Keratinocyte (primary cell): ENCODE results near the gene ALK. TPM values are rescaled to one million over a fixed set of nuclear protein-coding genes. Genes with fewer than 3 reads are reported as not detected.

Experiments used
- DNase-seq: peaks from one replicate; pipeline ENCODE4 v3.0.0-alpha.2; 2011; ENCODE audit warnings: low read depth, missing footprints, low spot score
- FAIRE-seq: peaks from 2 replicates; lab custom pipeline; 2011; peaks lifted over from hg19 to GRCh38; lab: Jason Lieb, UNC
- H2AFZ ChIP-seq: 2 replicates; pipeline ENCODE4 v1.6.0; 2012; ENCODE audit warnings: low read length, control low read depth, inconsistent platforms; ENCODE audit not compliant: control insufficient read depth
- H3K27ac ChIP-seq: 2 replicates; pipeline ENCODE4 v1.5.1; 2011; ENCODE audit warnings: low read length; ENCODE audit not compliant: control insufficient read depth, insufficient read depth
- H3K27me3 ChIP-seq: 3 replicates; pipeline ENCODE4 v1.6.0; 2011; ENCODE audit warnings: low read length; ENCODE audit not compliant: control insufficient read depth, insufficient read depth; ENCODE audit errors: extremely low read depth
- H3K36me3 ChIP-seq, 2 experiments: 2 replicates in 1 of 2; 3 replicates in 1 of 2; pipeline ENCODE4 v1.5.1; 2011; ENCODE audit warnings: low read length in 2 of 2, mild to moderate bottlenecking in 1 of 2; ENCODE audit not compliant: control insufficient read depth in 2 of 2, insufficient read depth in 2 of 2; ENCODE audit errors: extremely low read depth in 1 of 2
- H3K4me1 ChIP-seq: 3 replicates; pipeline ENCODE4 v1.5.1; 2011; ENCODE audit warnings: low read length; ENCODE audit not compliant: control insufficient read depth, insufficient read depth; ENCODE audit errors: extremely low read depth
- H3K4me2 ChIP-seq: 3 replicates; pipeline ENCODE4 v1.6.0; 2011; ENCODE audit warnings: low read depth, low read length; ENCODE audit not compliant: control insufficient read depth, insufficient read depth; ENCODE audit errors: extremely low read depth
- H3K4me3 ChIP-seq, 3 experiments: fragments of 200-600 bp in 1 of 3; sonication (generic) in 1 of 3; 2 replicates in 2 of 3; 3 replicates in 1 of 3; pipeline ENCODE4 v1.5.1; 2011 to 2016; ENCODE audit warnings: low read length in 3 of 3, mild to moderate bottlenecking in 3 of 3, control low read depth in 2 of 3, inconsistent platforms in 1 of 3, low read depth in 1 of 3, mixed read lengths in 1 of 3, mixed run types in 1 of 3, moderate library complexity in 1 of 3; ENCODE audit not compliant: control insufficient read depth in 2 of 3, insufficient read depth in 2 of 3; ENCODE audit errors: extremely low read depth in 1 of 3
- H3K79me2 ChIP-seq: 2 replicates; pipeline ENCODE4 v1.6.0; 2012; ENCODE audit warnings: low read length; ENCODE audit not compliant: control insufficient read depth, insufficient read depth
- H3K9ac ChIP-seq: 3 replicates; pipeline ENCODE4 v1.6.0; 2011; ENCODE audit warnings: low read length; ENCODE audit not compliant: control insufficient read depth, insufficient read depth; ENCODE audit errors: extremely low read depth
- H3K9me1 ChIP-seq: 3 replicates; pipeline ENCODE4 v1.6.0; 2011; ENCODE audit warnings: low read length; ENCODE audit not compliant: control insufficient read depth, insufficient read depth; ENCODE audit errors: extremely low read depth
- H3K9me3 ChIP-seq: 2 replicates; pipeline ENCODE4 v1.5.1; 2012; ENCODE audit warnings: low read depth, low read length; ENCODE audit not compliant: control insufficient read depth
- H4K20me1 ChIP-seq: 3 replicates; pipeline ENCODE4 v1.6.0; 2011; ENCODE audit warnings: low read length; ENCODE audit not compliant: control insufficient read depth, insufficient read depth; ENCODE audit errors: extremely low read depth
- CTCF ChIP-seq, 3 experiments: IDR thresholded peaks in 1 of 3; conservative IDR thresholded peaks in 1 of 3; optimal IDR thresholded peaks in 1 of 3; 2 replicates in 2 of 3; 3 replicates in 1 of 3; pipeline versions ENCODE3 to v1.5.1; 2011; ENCODE audit warnings: low read length in 3 of 3, mild to moderate bottlenecking in 3 of 3, moderate library complexity in 2 of 3, control low read depth in 1 of 3, inconsistent platforms in 1 of 3; ENCODE audit not compliant: insufficient read depth in 2 of 3; ENCODE audit errors: extremely low read depth in 1 of 3
- EZH2 ChIP-seq: IDR thresholded peaks from one replicate; pipeline ENCODE4 v1.6.1; 2012; ENCODE audit warnings: inconsistent platforms, mild to moderate bottlenecking, low read length, moderate library complexity
- dilution Hi-C: fragments of 300-500 bp; cut with MboI; formaldehyde crosslinking; loops from one replicate; pipeline ENCODE4 v1.7.0; 2020; ENCODE audit warnings: low sequenced_read_pairs; ENCODE audit not compliant: extremely low pct_ligation_motif_present
- polyA plus RNA-seq, 5 experiments: library from polyadenylated mRNA; depleted of rRNA in 3 of 5; stranded (reverse) in 3 of 5; stranded (forward) in 1 of 5; unstranded in 1 of 5; fragments of >200 nt; gene quantifications; 1 replicate in 1 of 5; 2 replicates in 3 of 5; 3 replicates in 1 of 5; pipeline versions ENCODE4 v1.2.1 to v1.2.3, GENCODE V29; 2011 to 2012; ENCODE audit warnings: missing spikeins in 2 of 5, low read depth in 1 of 5, low replicate concordance in 1 of 5

The ALK gene
- polyA plus RNA-seq, 1 donor (not counting 4 experiments of a cell fraction or from before 2014, with no cell fraction given), result not detected

GRCh38 chr2:29744976-29745375 is 176.4 kb downstream of the ALK start:
- FAIRE-seq, result no peak
- TF ChIP-seq CTCF (optimal IDR thresholded peaks at IDR 0.05 in 1 of 3, IDR thresholded peaks at IDR 0.05 in 1 of 3, conservative IDR thresholded peaks at IDR 0.05 in 1 of 3; ENCODE audit: extremely low read depth in 1 of 3, insufficient read depth in 2 of 3, low read length in 3 of 3), result no peak
- no peak for TF ChIP-seq EZH2

GRCh38 chr2:29743516-29743915 is 177.9 kb downstream of the ALK start:
- no peak overlapping the region for H3K4me3 ChIP-seq

More at GRCh38 chr2:29744976-29745375, 176.4 kb downstream of the ALK start:
- Histone ChIP-seq H3K36me3 (no peaks in the 10 kb centered on the region), H3K79me2 (no peaks in the 10 kb centered on the region), H3K4me2 (no peak overlapping the region), H3K9me1 (no peaks in the 10 kb centered on the region), H2AFZ (no peak overlapping the region), H3K9ac (no peak overlapping the region), H3K27ac (no peak overlapping the region), H3K9me3 (no peaks in the 10 kb centered on the region), H3K4me1 (peaks cover 19% of the 10 kb centered on the region), H3K4me3 (no peak overlapping the region), H4K20me1 (no peaks in the 10 kb centered on the region), H3K27me3 (no peaks in the 10 kb centered on the region)
- dilution Hi-C loops, result no loop called here
- DNase-seq, result no peak

More at GRCh38 chr2:29743516-29743915, 177.9 kb downstream of the ALK start:
- no peak overlapping the region for H3K4me2 ChIP-seq
- peaks cover 11% of the 10 kb centered on the region for H3K4me1 ChIP-seq
- H3K9me1 ChIP-seq, result no peaks in the 10 kb centered on the region
- H3K9me3 ChIP-seq, result no peaks in the 10 kb centered on the region
- TF ChIP-seq EZH2 (no peak), CTCF (optimal IDR thresholded peaks at IDR 0.05 in 1 of 3, IDR thresholded peaks at IDR 0.05 in 1 of 3, conservative IDR thresholded peaks at IDR 0.05 in 1 of 3; ENCODE audit: extremely low read depth in 1 of 3, insufficient read depth in 2 of 3, low read length in 3 of 3) (no peak)
- H3K27ac ChIP-seq, result no peak overlapping the region
- FAIRE-seq (no peak), DNase-seq (no peak)
- H3K36me3 ChIP-seq, result no peaks in the 10 kb centered on the region
- no peak overlapping the region for H3K9ac ChIP-seq
- no peaks in the 10 kb centered on the region for H3K27me3 ChIP-seq
- H3K79me2 ChIP-seq, result no peaks in the 10 kb centered on the region
- H2AFZ ChIP-seq, result no peak overlapping the region
- H4K20me1 ChIP-seq, result no peaks in the 10 kb centered on the region
- dilution Hi-C loops, result no loop called here
